H9 (cell line): Measurements from ENCODE around the gene OTUB2. TPM values are rescaled to one million over a fixed set of nuclear protein-coding genes. Genes with fewer than 3 reads are reported as not detected.

Source experiments
- DNase-seq: peaks from one replicate; pipeline ENCODE4 v3.0.0-alpha.2; 2017
- H2AFZ ChIP-seq: one replicate; pipeline ENCODE4 v1.6.1; 2013; ENCODE audit warnings: mild to moderate bottlenecking, low read length, control low read depth, moderate library complexity
- H2AK5ac ChIP-seq: 2 replicates; pipeline ENCODE4 v1.6.1; 2013; ENCODE audit warnings: low read length, control low read depth, mixed read lengths; ENCODE audit not compliant: insufficient read length
- H2BK120ac ChIP-seq: one replicate; pipeline ENCODE4 v1.6.1; 2013; ENCODE audit warnings: low read depth, mild to moderate bottlenecking, low read length, control low read depth, inconsistent platforms; ENCODE audit not compliant: poor library complexity, severe bottlenecking
- H2BK12ac ChIP-seq: 2 replicates; pipeline ENCODE4 v1.6.1; 2013; ENCODE audit warnings: low read length, control low read depth, mixed read lengths, low read depth; ENCODE audit not compliant: insufficient read length
- H2BK15ac ChIP-seq: 2 replicates; pipeline ENCODE4 v1.6.1; 2013; ENCODE audit warnings: low read depth, low read length, control low read depth
- H2BK20ac ChIP-seq: one replicate; pipeline ENCODE4 v1.6.1; 2013; ENCODE audit warnings: low read depth, mild to moderate bottlenecking, low read length, control low read depth, inconsistent platforms; ENCODE audit not compliant: poor library complexity, severe bottlenecking
- H2BK5ac ChIP-seq: 2 replicates; pipeline ENCODE4 v1.6.1; 2013; ENCODE audit warnings: low read length, control low read depth, mixed read lengths; ENCODE audit not compliant: insufficient read length
- H3K14ac ChIP-seq: 2 replicates; pipeline ENCODE4 v1.6.1; 2013; ENCODE audit warnings: low read length, control low read depth; ENCODE audit not compliant: insufficient read depth
- H3K18ac ChIP-seq: 2 replicates; pipeline ENCODE4 v1.6.1; 2013; ENCODE audit warnings: low read depth, mild to moderate bottlenecking, mixed read lengths, low read length, control low read depth; ENCODE audit not compliant: insufficient read length
- H3K23ac ChIP-seq: 2 replicates; pipeline ENCODE4 v1.6.1; 2013; ENCODE audit warnings: low read length, control low read depth, mixed read lengths, low read depth; ENCODE audit not compliant: insufficient read length
- H3K23me2 ChIP-seq: 2 replicates; pipeline ENCODE4 v1.6.1; 2013; ENCODE audit warnings: low read depth, mild to moderate bottlenecking, mixed read lengths, low read length, control low read depth; ENCODE audit not compliant: insufficient read length, poor library complexity, severe bottlenecking
- H3K27ac ChIP-seq: 2 replicates; pipeline ENCODE4 v1.5.1; 2013; ENCODE audit warnings: low read length, control low read depth, mixed read lengths, low read depth; ENCODE audit not compliant: insufficient read length
- H3K27me3 ChIP-seq: 2 replicates; pipeline ENCODE4 v1.6.1; 2013; ENCODE audit warnings: low read length, control low read depth, inconsistent platforms; ENCODE audit not compliant: insufficient read depth
- H3K4ac ChIP-seq: 2 replicates; pipeline ENCODE4 v1.6.1; 2013; ENCODE audit warnings: low read depth, mild to moderate bottlenecking, control low read depth, inconsistent platforms, low read length, moderate library complexity
- H3K4me1 ChIP-seq: 2 replicates; pipeline ENCODE4 v1.6.1; 2013; ENCODE audit warnings: low read length, control low read depth, inconsistent platforms; ENCODE audit not compliant: insufficient read depth
- H3K4me2 ChIP-seq: 2 replicates; pipeline ENCODE4 v1.6.1; 2013; ENCODE audit warnings: low read length, control low read depth, mixed read lengths; ENCODE audit not compliant: insufficient read length, insufficient read depth
- H3K56ac ChIP-seq: 2 replicates; pipeline ENCODE4 v1.6.1; 2013; ENCODE audit warnings: low read depth, mild to moderate bottlenecking, mixed read lengths, low read length, control low read depth; ENCODE audit not compliant: insufficient read length
- H3K79me1 ChIP-seq: 2 replicates; pipeline ENCODE4 v1.6.1; 2013; ENCODE audit warnings: low read depth, mild to moderate bottlenecking, moderate library complexity, low read length, control low read depth, inconsistent platforms; ENCODE audit not compliant: insufficient read depth, poor library complexity, severe bottlenecking
- H3K79me2 ChIP-seq: 2 replicates; pipeline ENCODE4 v1.6.1; 2013; ENCODE audit warnings: low read length, control low read depth, inconsistent platforms; ENCODE audit not compliant: insufficient read depth
- H3K9ac ChIP-seq: 2 replicates; pipeline ENCODE4 v1.6.1; 2013; ENCODE audit warnings: low read length, control low read depth, mixed read lengths; ENCODE audit not compliant: insufficient read length; ENCODE audit errors: extremely low read depth
- H3K9me3 ChIP-seq: one replicate; pipeline ENCODE4 v1.6.1; 2013; ENCODE audit warnings: low read depth, low read length, inconsistent platforms; ENCODE audit not compliant: control insufficient read depth
- H3T11ph ChIP-seq: one replicate; pipeline ENCODE4 v1.6.1; 2013; ENCODE audit warnings: mild to moderate bottlenecking, low read length, control low read depth, inconsistent platforms
- H4K20me1 ChIP-seq: one replicate; pipeline ENCODE4 v1.6.1; 2013; ENCODE audit not compliant: control insufficient read depth, insufficient read length, insufficient read depth
- H4K5ac ChIP-seq: 2 replicates; pipeline ENCODE4 v1.6.1; 2013; ENCODE audit warnings: low read depth, mild to moderate bottlenecking, mixed read lengths, low read length, control low read depth; ENCODE audit not compliant: insufficient read length
- H4K8ac ChIP-seq: replicated peaks from 2 replicates; pipeline ENCODE4 v1.6.1; 2013; ENCODE audit warnings: low read length, control low read depth, mixed read lengths, low read depth; ENCODE audit not compliant: insufficient read length
- H4K91ac ChIP-seq: 2 replicates; pipeline ENCODE4 v1.6.1; 2013; ENCODE audit warnings: low read depth, mild to moderate bottlenecking, moderate library complexity, mixed read lengths, low read length, control low read depth; ENCODE audit not compliant: insufficient read length
- H3K27ac Mint-ChIP-seq, 3 experiments: 2 replicates in 2 of 3; 3 replicates in 1 of 3; pipeline ENCODE4 v1.8.0; 2020 to 2021; ENCODE audit warnings: mixed read lengths in 3 of 3, mild to moderate bottlenecking in 1 of 3, moderate library complexity in 1 of 3
- H3K27me3 Mint-ChIP-seq: 2 replicates; pipeline ENCODE4 v1.8.0; 2021; ENCODE audit warnings: low read depth, mild to moderate bottlenecking, moderate library complexity, mixed read lengths
- H3K36me3 Mint-ChIP-seq, 3 experiments: 2 replicates in 2 of 3; 3 replicates in 1 of 3; pipeline ENCODE4 v1.8.0; 2020 to 2021; ENCODE audit warnings: low read depth in 3 of 3, mixed read lengths in 3 of 3; ENCODE audit not compliant: insufficient read depth in 1 of 3
- H3K4me1 Mint-ChIP-seq, 2 experiments: 2 replicates each; pipeline ENCODE4 v1.8.0; 2020; ENCODE audit warnings: mixed read lengths in 2 of 2
- H3K4me3 Mint-ChIP-seq, 2 experiments: 2 replicates in 1 of 2; 3 replicates in 1 of 2; pipeline ENCODE4 v1.8.0; 2020 to 2021; ENCODE audit warnings: mild to moderate bottlenecking in 2 of 2, mixed read lengths in 2 of 2, moderate library complexity in 1 of 2
- H3K9me3 Mint-ChIP-seq, 2 experiments: 2 replicates in 1 of 2; 3 replicates in 1 of 2; pipeline ENCODE4 v1.8.0; 2020; ENCODE audit warnings: mild to moderate bottlenecking in 2 of 2, mixed read lengths in 2 of 2, moderate library complexity in 1 of 2
- CTCF ChIP-seq: fragments of 200-600 bp; sonication (generic); conservative IDR thresholded peaks from 3 replicates; pipeline ENCODE4 v1.8.0; 2021; ENCODE audit warnings: antibody characterized with exemption, mild to moderate bottlenecking
- WGBS: extraction: QIAGEN DNeasy Blood & Tissue Kit; methylation state at CpG from one replicate; pipeline ENCODE4 v1.1.7; 2013; ENCODE audit warnings: missing lambda C conversion rate, low lambda C conversion rate, mixed read lengths; ENCODE audit not compliant: insufficient read length; ENCODE audit errors: extremely low coverage; 5-methylcytosine and 5-hydroxymethylcytosine counted together
- total RNA-seq: library from RNA; stranded (reverse); gene quantifications from 2 replicates; pipeline ENCODE4 v1.2.1, GENCODE V29; 2021

OTUB2 gene
- total RNA-seq, 1 experiment from 2014 or later = 3.6 TPM

GRCh38 chr14:94025720-94026119, 420 bp upstream of the OTUB2 start:
- Histone ChIP-seq H3K27ac (no peak overlapping the region), H4K8ac (no peak overlapping the region), H3K9me3 (no peaks in the 10 kb centered on the region), H4K5ac (no peak overlapping the region), H3T11ph (no peak overlapping the region), H3K79me1 (no peaks in the 10 kb centered on the region), H2AFZ (no peak overlapping the region), H3K4me1 (no peaks in the 10 kb centered on the region; the same call in 1 of the 2 replicates), H3K79me2 (no peaks in the 10 kb centered on the region), H3K23ac (no peak overlapping the region), H2BK120ac (no peak overlapping the region), H4K20me1 (no peaks in the 10 kb centered on the region), H3K9ac (no peak overlapping the region), H3K18ac (no peak overlapping the region), H3K56ac (no peak overlapping the region), H2BK20ac (no peak overlapping the region), H2BK12ac (no peak overlapping the region), H2BK5ac (no peak overlapping the region), H3K23me2 (no peaks in the 10 kb centered on the region), H3K4ac (no peak overlapping the region), H2AK5ac (no peak overlapping the region), H3K27me3 (no peaks in the 10 kb centered on the region), H4K91ac (no peak overlapping the region), H3K4me2 (peak overlapping the region; percentile 9), H2BK15ac (no peak overlapping the region), H3K14ac (no peak overlapping the region)
- Mint-ChIP-seq H3K27ac (no peak overlapping the region), H3K4me3 (peak overlapping the region; percentile 62 to 81), H3K4me1 (peaks cover 28 to 47% of the 10 kb centered on the region in 2 experiments), H3K36me3 (no peaks in the 10 kb centered on the region; a peak in 1 of 7 replicates), H3K9me3 (no peaks in the 10 kb centered on the region), H3K27me3 (peaks cover 8% of the 10 kb centered on the region)
- WGBS = no CpG with 5 or more reads among the region's 6 CpGs
- no peak for DNase-seq
- no peak for TF ChIP-seq CTCF
